ENCODE results near the gene PRTFDC1. TPM values are rescaled to one million over a fixed set of nuclear protein-coding genes. Genes with fewer than 3 reads are reported as not detected.
"Not testable (repeated sequence)": the region's sequence is repeated elsewhere in the genome, so short reads cannot be mapped to it uniquely, and the experiment has no call there.

The PRTFDC1 gene
- total RNA-seq, 1 donor from 2014 or later = 11.7 TPM

DNA sequence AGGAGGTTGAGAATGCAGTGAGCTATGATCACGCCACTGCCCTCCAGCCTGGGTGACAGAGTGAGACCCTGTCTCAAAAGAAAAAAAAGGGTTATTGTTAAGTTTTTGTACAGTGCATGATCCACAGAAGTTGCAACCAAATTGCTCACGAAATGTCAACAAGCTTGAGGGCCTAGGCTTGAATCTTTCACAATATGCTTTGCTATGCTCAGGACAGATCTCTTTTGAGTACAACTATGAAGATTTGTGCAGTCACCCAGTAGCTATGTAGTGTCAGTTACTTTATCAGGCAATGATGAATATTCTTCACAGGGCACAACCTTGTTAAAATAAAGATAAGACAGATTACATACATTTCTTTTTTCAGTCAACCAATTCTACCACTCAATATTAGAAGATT is 109.2 kb downstream of the PRTFDC1 start:
- DNase-seq = no peak

- DNase-seq = no peak
Observed at GRCh38 chr10:24842856-24843255, 109.5 kb downstream of the PRTFDC1 start.

DNA sequence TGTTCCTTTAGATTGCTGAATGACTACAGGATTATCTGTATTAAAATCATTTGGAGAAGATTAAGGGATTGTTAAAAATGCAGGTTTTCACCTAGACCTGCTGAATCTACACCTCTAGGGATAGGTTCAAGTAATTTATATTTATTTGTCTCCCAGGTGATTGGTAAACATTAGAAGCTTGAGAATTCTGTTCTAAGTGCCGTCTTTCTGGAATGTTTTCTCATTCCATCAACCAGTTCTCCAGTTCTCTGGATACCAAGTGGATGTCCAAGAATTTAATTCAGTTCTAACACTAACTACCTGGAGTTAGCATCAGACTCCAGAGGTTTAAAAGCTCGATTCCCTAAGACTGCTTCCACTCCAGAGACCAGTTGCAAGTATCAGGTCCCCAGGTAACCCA is 110.9 kb downstream of the PRTFDC1 start:
- DNase-seq = no peak

GRCh38 chr10:24840784-24841183 is 111.6 kb downstream of the PRTFDC1 start:
- DNase-seq = no peak

GRCh38 chr10:24837781-24838180 is 114.6 kb downstream of the PRTFDC1 start:
- DNase-seq = not testable (repeated sequence)

GRCh38 chr10:24834869-24835268 is 117.5 kb downstream of the PRTFDC1 start:
- no peak for DNase-seq

DNA sequence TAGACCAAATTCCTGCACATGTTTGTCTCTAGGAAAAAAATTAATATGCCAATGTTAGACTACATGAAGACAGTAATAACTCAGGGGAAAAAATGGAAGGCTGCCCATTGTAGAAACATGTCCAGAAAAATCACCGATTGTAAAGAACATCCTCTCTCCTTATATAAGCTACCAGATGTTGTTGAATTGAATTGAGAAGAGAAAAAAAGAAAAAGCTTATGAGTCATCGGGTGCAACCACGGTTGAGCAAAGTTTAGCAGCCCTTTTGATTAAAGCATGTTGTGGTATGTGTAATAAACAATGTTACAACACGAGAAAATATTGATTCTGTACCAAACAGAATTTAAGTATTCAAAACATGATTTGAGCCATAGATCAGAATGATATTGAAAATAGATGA is 126.4 kb downstream of the PRTFDC1 start:
- DNase-seq = peak; percentile 40

DNA sequence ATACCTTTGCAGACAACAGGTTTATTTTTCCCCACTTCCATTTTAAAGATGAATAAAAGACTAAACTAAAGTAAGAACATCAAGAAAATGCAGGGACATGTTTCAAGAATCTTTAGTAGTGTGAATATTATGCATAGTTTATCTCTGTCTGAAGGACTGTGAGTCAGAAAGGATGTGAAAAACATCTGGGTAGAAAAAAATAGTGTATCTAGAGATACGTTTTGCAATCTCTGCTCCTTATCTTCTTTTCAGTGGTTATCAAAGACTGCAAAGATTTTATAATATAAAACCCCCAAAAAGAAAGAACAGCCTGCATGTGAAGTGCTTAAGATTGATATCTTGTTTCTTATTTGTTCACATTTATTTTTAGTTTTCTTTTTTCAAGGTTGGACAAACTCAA is 126.9 kb downstream of the PRTFDC1 start:
- DNase-seq = no peak

DNA sequence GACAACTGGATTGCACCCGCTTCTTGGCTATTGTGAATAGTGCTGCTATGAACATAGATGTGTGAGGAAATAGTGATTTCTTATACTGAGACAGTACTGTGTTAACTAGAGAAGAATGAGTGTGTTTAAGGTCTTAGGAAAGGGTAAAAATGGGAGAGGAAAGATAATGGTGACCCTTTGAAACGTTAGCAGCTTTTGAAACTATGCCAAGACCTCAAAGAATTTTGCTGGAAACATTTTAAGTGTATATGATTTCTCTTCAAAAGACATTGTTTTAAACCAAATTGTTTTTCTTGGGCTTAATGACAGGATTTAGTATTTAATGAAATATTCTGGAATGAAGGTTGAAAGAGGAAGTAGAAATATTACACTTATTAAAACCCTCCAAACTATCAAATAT is 127.9 kb downstream of the PRTFDC1 start:
- DNase-seq = no peak

GRCh38 chr10:24824124-24824523 is 128.3 kb downstream of the PRTFDC1 start:
- no peak for DNase-seq

DNA sequence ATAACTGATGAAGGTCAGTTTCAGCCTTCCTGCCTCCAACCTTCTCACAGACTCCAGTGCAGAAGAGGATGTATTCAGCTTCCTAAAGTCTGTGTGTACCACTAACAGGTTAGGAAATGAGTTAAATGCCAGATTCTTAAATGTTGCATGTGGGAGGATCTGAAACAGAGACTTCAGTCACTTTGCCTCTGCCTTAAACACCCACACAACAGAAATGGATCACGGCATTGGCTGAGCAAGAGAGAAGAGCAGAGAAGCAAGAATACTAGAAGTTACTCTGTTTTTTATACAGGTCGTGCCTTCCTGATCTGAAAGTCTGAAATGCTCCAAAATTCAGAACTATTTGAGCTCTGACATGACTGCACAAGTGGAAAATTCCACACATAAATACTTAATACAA is 129.8 kb downstream of the PRTFDC1 start:
- no peak for DNase-seq

DNA sequence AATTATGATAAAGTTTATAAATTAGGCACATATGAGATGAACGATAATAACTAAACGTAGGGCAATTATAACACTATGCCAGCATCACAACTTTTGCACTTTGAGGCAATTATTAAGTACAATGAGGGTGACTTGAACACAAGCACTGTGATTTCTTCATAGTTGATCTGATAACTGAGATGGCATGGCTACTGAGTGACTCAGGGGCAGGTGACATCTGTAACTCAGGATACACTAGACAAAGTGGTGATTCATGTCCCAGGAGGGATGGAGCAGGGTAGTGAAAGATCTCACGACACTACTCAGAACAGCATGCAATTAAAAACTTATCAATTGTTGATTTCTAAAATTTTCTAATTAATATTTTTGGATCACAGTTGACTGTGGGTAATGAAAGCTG is 130.4 kb downstream of the PRTFDC1 start:
- DNase-seq = no peak

DNA sequence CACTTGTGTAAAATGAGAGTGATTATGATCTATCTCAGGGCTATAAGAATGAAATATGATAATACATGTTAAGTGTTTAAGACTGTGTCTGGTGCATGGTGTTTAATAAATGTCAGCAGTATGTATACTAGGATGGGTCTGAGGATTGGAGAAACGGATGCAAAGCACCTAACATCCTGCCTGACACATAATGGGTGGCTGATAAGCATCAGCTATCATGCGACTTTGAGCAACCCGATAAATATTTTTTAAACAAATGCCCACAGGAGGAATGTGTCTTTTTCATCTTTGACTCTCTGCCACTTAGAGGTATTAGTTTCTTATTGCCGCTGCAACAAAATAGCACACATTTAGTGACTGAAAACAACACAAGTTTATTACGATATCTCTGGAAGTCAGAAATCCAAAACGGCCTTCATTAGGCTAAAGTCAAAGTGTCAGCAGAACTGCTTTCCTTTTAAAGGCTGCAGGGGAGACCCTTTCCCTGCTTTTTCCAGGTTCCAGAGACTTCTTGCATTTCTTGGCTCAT is 135.5 kb downstream of the PRTFDC1 start:
- DNase-seq = no peak

DNA sequence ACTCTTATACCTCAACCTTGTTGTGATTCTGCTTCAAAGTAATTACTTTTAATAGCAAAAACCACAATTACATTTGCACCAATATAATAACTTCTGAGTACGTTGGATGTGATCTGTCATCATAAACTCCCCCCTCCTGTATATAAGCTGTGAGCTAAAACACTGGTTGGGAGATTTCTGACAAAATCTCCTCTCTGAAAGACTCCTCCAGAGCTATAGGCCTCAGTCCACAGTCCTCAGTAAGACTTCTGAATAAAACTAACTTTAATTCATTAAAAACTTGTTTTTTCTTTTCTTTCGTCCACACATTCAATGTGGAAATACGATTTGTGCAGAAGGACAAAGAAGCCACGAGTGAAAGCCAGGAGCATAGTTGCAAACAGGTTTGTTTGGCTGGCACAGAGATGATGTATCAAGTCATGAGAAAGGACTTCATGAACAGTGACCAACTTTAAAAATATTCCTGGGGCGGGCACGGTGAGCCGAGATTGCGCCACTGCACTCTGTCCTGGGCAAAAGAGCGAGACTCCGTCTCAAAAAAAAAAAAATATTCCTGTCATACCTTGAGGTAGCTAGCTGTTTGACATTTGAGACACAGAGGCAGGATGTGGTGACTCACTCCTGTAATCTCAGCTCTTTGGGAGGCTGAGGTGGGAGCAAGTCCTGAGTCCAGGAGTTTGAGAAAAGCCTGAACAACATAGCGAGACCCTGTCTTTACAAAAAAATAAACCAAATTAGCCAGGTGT is 137.7 kb downstream of the PRTFDC1 start:
- no peak for DNase-seq

DNA sequence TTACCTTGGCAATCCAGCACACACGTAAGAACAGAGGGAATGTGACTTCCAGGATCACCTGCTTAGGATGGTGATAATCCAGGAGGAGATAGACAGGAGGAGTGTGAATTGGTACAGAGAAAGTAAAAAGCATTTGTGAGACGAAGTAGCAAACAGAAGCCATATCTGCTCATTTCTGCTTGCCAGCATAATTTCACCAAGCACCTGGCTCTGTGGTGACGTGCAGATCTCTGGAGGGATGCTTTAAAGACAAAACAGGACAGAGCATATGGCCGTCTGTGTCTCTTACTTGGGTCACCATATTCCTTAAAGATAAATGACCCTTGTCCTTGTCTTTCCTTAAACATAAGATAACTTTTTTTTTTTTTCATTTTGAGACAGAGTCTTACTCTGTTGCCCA is 138.6 kb downstream of the PRTFDC1 start:
- DNase-seq = no peak

- DNase-seq = no peak
Observed at GRCh38 chr10:24806262-24806661, 146.1 kb downstream of the PRTFDC1 start.

- DNase-seq = no peak
Observed at GRCh38 chr10:24804956-24805355, 147.4 kb downstream of the PRTFDC1 start.

GRCh38 chr10:24804392-24804791 is 148.0 kb downstream of the PRTFDC1 start:
- DNase-seq = no peak

- no peak for DNase-seq
Observed at GRCh38 chr10:24802378-24802777, 150.0 kb downstream of the PRTFDC1 start.

- peak; percentile 23 for DNase-seq
Observed at GRCh38 chr10:24800861-24801260, 151.5 kb downstream of the PRTFDC1 start.
